WI38 (cell line): Measurements from ENCODE around the gene TASP1.

Experiments used
- H3K4me3 ChIP-seq: 2 replicates; pipeline ENCODE4 v1.5.1; 2011; ENCODE audit warnings: low read depth, mild to moderate bottlenecking, control low read depth, low read length
- CTCF ChIP-seq: IDR thresholded peaks from 2 replicates; pipeline ENCODE4 v1.5.1; 2012; ENCODE audit warnings: low read depth, mild to moderate bottlenecking, control low read depth, low read length

The TASP1 gene

GRCh38 chr20:13425381-13426135, 213.2 kb downstream of the TASP1 start:
- no peak for TF ChIP-seq CTCF
- H3K4me3 ChIP-seq: no peak overlapping the region

GRCh38 chr20:13424174-13424833, 214.4 kb downstream of the TASP1 start:
- no peak for TF ChIP-seq CTCF

GRCh38 chr20:13423472-13424173, 215.1 kb downstream of the TASP1 start:
- TF ChIP-seq CTCF: no peak
- no peak overlapping the region for H3K4me3 ChIP-seq

More at GRCh38 chr20:13424174-13424833, 214.4 kb downstream of the TASP1 start:
- H3K4me3 ChIP-seq: no peak overlapping the region

- H3K4me3 ChIP-seq: no peak overlapping the region
- no peak for TF ChIP-seq CTCF
Observed at GRCh38 chr20:13422637-13423036, 216.1 kb downstream of the TASP1 start.

- no peak overlapping the region for H3K4me3 ChIP-seq
- no peak for TF ChIP-seq CTCF
Observed at GRCh38 chr20:13420625-13421024, 218.1 kb downstream of the TASP1 start.

- no peak for TF ChIP-seq CTCF
Observed at GRCh38 chr20:13419477-13419876, 219.3 kb downstream of the TASP1 start.

More at GRCh38 chr20:13419477-13419876, 219.3 kb downstream of the TASP1 start:
- H3K4me3 ChIP-seq: no peak overlapping the region
